ENCODE results near the gene ODAD2.

Gene ODAD2

GRCh38 chr10:27816320-27816719 lies 182.6 kb downstream of the ODAD2 start:
- TF ChIP-seq CTCF (conservative IDR thresholded peaks at IDR 0.05): no peak
- no peak overlapping the region for H3K27ac ChIP-seq

GRCh38 chr10:27815846-27816245 lies 183.0 kb downstream of the ODAD2 start:
- H3K27ac ChIP-seq: no peak overlapping the region
- TF ChIP-seq CTCF (conservative IDR thresholded peaks at IDR 0.05): no peak

- no peak for TF ChIP-seq CTCF (conservative IDR thresholded peaks at IDR 0.05)
- no peak overlapping the region for H3K27ac ChIP-seq
Observed at GRCh38 chr10:27815261-27815660, 183.6 kb downstream of the ODAD2 start.

- TF ChIP-seq CTCF (conservative IDR thresholded peaks at IDR 0.05): no peak
- no peak overlapping the region for H3K27ac ChIP-seq
Observed at GRCh38 chr10:27805180-27805579, 193.7 kb downstream of the ODAD2 start.

- no peak for TF ChIP-seq CTCF (conservative IDR thresholded peaks at IDR 0.05)
- H3K27ac ChIP-seq: no peak overlapping the region
Observed at GRCh38 chr10:27804136-27804535, 194.7 kb downstream of the ODAD2 start.

- no peak overlapping the region for H3K27ac ChIP-seq
- no peak for TF ChIP-seq CTCF (conservative IDR thresholded peaks at IDR 0.05)
Observed at GRCh38 chr10:27801171-27801785, 197.6 kb downstream of the ODAD2 start.

GRCh38 chr10:27799046-27799445 lies 199.8 kb downstream of the ODAD2 start:
- TF ChIP-seq CTCF (conservative IDR thresholded peaks at IDR 0.05): no peak
- no peak overlapping the region for H3K27ac ChIP-seq

Measured in VCaP (cell line).